ENCODE data around the gene IQCK. TPM values are rescaled to one million over a fixed set of nuclear protein-coding genes. Genes with fewer than 3 reads are reported as not detected.

The IQCK gene
- total and polyA plus RNA-seq, 2 donors (not counting 3 experiments of a cell fraction or from before 2014, with no cell fraction given): 17.2 to 18.1 TPM

DNA sequence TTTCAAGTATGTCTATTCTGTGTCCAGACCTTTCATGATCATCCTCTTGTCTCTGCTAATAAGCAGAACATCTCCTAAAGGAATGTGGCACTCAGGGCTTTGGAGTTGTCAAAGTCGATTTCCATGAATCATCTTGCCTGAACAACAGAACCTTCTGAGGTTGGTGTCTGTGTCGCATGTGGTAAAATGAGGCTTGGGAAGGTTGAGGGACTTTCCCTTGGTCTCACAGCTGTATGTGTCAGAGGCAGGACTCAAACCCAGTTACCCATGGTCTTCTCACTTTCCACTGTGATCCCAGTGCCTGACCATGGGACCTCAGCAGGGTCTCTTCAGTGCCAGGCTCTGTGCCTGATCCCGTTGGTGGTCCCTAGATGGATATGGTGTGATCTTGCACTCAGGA, 170.8 kb downstream of the IQCK start:
- Histone ChIP-seq H3K27me3 (ENCODE audit: control insufficient read depth in 2 of 2, insufficient read depth in 2 of 2, low read length in 2 of 2) (peaks cover 0 to under 1% of the 10 kb centered on the region in 2 experiments), H3K4me3 (replicated peaks in 1 of 3; ENCODE audit: insufficient read depth in 1 of 3, low read depth in 1 of 3, low read length in 3 of 3) (no peak overlapping the region), H2AFZ (ENCODE audit: low read depth, low read length) (no peak overlapping the region), H3K4me2 (ENCODE audit: insufficient read depth, low read length) (no peak overlapping the region), H3K9me1 (replicated peaks; ENCODE audit: control insufficient read depth, extremely low read depth, insufficient read depth, low read length) (no peaks in the 10 kb centered on the region), H3K36me3 (ENCODE audit: control insufficient read depth in 2 of 2, extremely low read depth in 1 of 2, insufficient read depth in 2 of 2, low read length in 2 of 2) (no peaks in the 10 kb centered on the region), H3K79me2 (ENCODE audit: control insufficient read depth, insufficient read depth, low read length) (no peaks in the 10 kb centered on the region), H3K9me3 (replicated peaks; ENCODE audit: control insufficient read depth, insufficient read depth, low read length) (no peaks in the 10 kb centered on the region), H3K9ac (replicated peaks; ENCODE audit: extremely low read depth, insufficient read depth, low read length) (no peak overlapping the region), H4K20me1 (replicated peaks; ENCODE audit: control insufficient read depth, extremely low read depth, insufficient read depth, low read length) (no peaks in the 10 kb centered on the region), H3K4me1 (ENCODE audit: control insufficient read depth, extremely low read depth, insufficient read depth, low read length) (peaks cover 16% of the 10 kb centered on the region), H3K27ac (ENCODE audit: insufficient read depth, low read depth, low read length) (no peak overlapping the region)
- no TSS peak for BruUV-seq (replicated peaks)
- ChIA-PET POLR2A (interaction anchor here (0.5 kb wide), 1 partner anchor 9 kb away, joined by 3 read pairs; no protein-coding TSS in a partner anchor), CTCF (interaction anchor here (1.0 to 8.5 kb wide), 4 partner anchors 10 to 305 kb away, joined by 4 to 251 read pairs (median 9); no protein-coding TSS in a partner anchor)
- TF ChIP-seq GATA2 (IDR thresholded peaks at IDR 0.05; ENCODE audit: insufficient read depth, insufficient read length, low read depth, low read length): no peak
- TF ChIP-seq EZH2 (IDR thresholded peaks at IDR 0.05; ENCODE audit: borderline replicate concordance, low read depth, low read length, severe bottlenecking): no peak
- no peak for TF ChIP-seq POLR2AphosphoS5 (IDR thresholded peaks at IDR 0.05; ENCODE audit: insufficient read depth, low read depth, low read length)
- TF ChIP-seq, protein P1, sequence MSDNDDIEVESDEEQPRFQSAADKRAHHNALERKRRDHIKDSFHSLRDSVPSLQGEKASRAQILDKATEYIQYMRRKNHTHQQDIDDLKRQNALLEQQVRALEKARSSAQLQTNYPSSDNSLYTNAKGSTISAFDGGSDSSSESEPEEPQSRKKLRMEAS (IDR thresholded peaks at IDR 0.05; ENCODE audit: insufficient read depth, insufficient read length): no peak
- TF ChIP-seq POLR2A (IDR thresholded peaks at IDR 0.05; ENCODE audit: low read depth, low read length): no peak
- intact Hi-C loops (cut with micrococcal nuclease) (loop anchor here (5.0 kb wide), 1 partner anchor 367 kb away; the partner anchor contains the start of genes CCP110 and GDE1), dilution Hi-C loops (cut with MboI; ENCODE audit: extremely low pct_ligation_motif_present, low sequenced_read_pairs) (no loop called here)
- peak; percentile 15 for FAIRE-seq
- no peak for DNase-seq (ENCODE audit: low read depth, low spot score)

DNA sequence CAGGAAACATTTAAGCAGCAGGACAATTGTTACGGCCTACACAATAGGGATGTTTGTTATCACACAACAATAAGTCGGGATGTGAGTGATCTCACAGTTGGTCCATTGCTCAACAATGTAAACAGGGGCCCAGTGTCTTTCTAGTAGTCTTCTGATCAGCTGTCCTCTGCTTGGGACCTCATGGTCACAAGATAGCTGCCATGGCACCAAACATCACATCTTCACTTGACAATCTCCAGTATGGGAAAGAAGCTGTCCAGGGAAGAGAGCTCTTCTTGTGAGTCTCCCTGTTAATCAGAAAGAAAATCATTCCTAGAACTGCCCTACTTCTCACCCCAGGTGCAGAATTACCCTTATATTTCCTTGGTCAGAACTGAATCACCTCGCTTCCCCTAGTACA, 172.8 kb downstream of the IQCK start:
- no peak for TF ChIP-seq POLR2A (IDR thresholded peaks at IDR 0.05; ENCODE audit: low read depth, low read length)
- TF ChIP-seq, protein P1 (IDR thresholded peaks at IDR 0.05; ENCODE audit: insufficient read depth, insufficient read length): no peak
- no peak for TF ChIP-seq JUN (IDR thresholded peaks at IDR 0.05; ENCODE audit: borderline replicate concordance, insufficient read depth, insufficient read length, low read depth)
- TF ChIP-seq GATA2 (IDR thresholded peaks at IDR 0.05; ENCODE audit: insufficient read depth, insufficient read length, low read depth, low read length): no peak
- TF ChIP-seq, protein P2, sequence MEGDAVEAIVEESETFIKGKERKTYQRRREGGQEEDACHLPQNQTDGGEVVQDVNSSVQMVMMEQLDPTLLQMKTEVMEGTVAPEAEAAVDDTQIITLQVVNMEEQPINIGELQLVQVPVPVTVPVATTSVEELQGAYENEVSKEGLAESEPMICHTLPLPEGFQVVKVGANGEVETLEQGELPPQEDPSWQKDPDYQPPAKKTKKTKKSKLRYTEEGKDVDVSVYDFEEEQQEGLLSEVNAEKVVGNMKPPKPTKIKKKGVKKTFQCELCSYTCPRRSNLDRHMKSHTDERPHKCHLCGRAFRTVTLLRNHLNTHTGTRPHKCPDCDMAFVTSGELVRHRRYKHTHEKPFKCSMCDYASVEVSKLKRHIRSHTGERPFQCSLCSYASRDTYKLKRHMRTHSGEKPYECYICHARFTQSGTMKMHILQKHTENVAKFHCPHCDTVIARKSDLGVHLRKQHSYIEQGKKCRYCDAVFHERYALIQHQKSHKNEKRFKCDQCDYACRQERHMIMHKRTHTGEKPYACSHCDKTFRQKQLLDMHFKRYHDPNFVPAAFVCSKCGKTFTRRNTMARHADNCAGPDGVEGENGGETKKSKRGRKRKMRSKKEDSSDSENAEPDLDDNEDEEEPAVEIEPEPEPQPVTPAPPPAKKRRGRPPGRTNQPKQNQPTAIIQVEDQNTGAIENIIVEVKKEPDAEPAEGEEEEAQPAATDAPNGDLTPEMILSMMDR (IDR thresholded peaks at IDR 0.05; ENCODE audit: extremely low read depth in 1 of 2, insufficient read depth in 1 of 2, low read depth in 1 of 2, low read length in 2 of 2): no peak
- TF ChIP-seq MYC (IDR thresholded peaks at IDR 0.05; ENCODE audit: low read depth, low read length): no peak
- TF ChIP-seq FOS (IDR thresholded peaks at IDR 0.05; ENCODE audit: borderline replicate concordance, insufficient read depth, low read length): no peak
- no peak for TF ChIP-seq POLR2AphosphoS5 (IDR thresholded peaks at IDR 0.05; ENCODE audit: insufficient read depth, low read depth, low read length)
- TF ChIP-seq EZH2 (IDR thresholded peaks at IDR 0.05; ENCODE audit: borderline replicate concordance, low read depth, low read length, severe bottlenecking): no peak
- Histone ChIP-seq H3K79me2 (ENCODE audit: control insufficient read depth, insufficient read depth, low read length) (no peaks in the 10 kb centered on the region), H3K4me1 (ENCODE audit: control insufficient read depth, extremely low read depth, insufficient read depth, low read length) (peaks cover 5% of the 10 kb centered on the region), H2AFZ (ENCODE audit: low read depth, low read length) (no peak overlapping the region), H4K20me1 (replicated peaks; ENCODE audit: control insufficient read depth, extremely low read depth, insufficient read depth, low read length) (no peaks in the 10 kb centered on the region), H3K4me2 (ENCODE audit: insufficient read depth, low read length) (no peak overlapping the region), H3K27ac (ENCODE audit: insufficient read depth, low read depth, low read length) (no peak overlapping the region), H3K27me3 (ENCODE audit: control insufficient read depth in 2 of 2, insufficient read depth in 2 of 2, low read length in 2 of 2) (no peaks in the 10 kb centered on the region), H3K9ac (replicated peaks; ENCODE audit: extremely low read depth, insufficient read depth, low read length) (no peak overlapping the region), H3K36me3 (ENCODE audit: control insufficient read depth in 2 of 2, extremely low read depth in 1 of 2, insufficient read depth in 2 of 2, low read length in 2 of 2) (no peaks in the 10 kb centered on the region), H3K9me3 (replicated peaks; ENCODE audit: control insufficient read depth, insufficient read depth, low read length) (no peaks in the 10 kb centered on the region), H3K9me1 (replicated peaks; ENCODE audit: control insufficient read depth, extremely low read depth, insufficient read depth, low read length) (no peaks in the 10 kb centered on the region), H3K4me3 (replicated peaks in 1 of 3; ENCODE audit: insufficient read depth in 1 of 3, low read depth in 1 of 3, low read length in 3 of 3) (no peak overlapping the region)
- dilution Hi-C loops (cut with MboI; ENCODE audit: extremely low pct_ligation_motif_present, low sequenced_read_pairs): no loop called here
- BruUV-seq (replicated peaks): no TSS peak
- DNase-seq (ENCODE audit: low read depth, low spot score) (no peak), FAIRE-seq (no peak)
- intact Hi-C loops (cut with micrococcal nuclease): no loop called here
- CTCF ChIA-PET: interaction anchor here (0.8 to 2.6 kb wide), 6 partner anchors 9 to 335 kb away, joined by 3 to 13 read pairs (median 7); partner anchors contain the start of gene VPS35L
- POLR2A ChIA-PET: no interaction called here

All from endothelial cell of umbilical vein (primary cell).